SH-SY5Y (cell line): ENCODE data around the gene FCER2.

Experiments used
- GATA2 ChIP-seq: IDR thresholded peaks from 2 replicates; pipeline ENCODE4 v1.6.1; 2011; ENCODE audit warnings: mild to moderate bottlenecking, low read depth, low read length
- GATA3 ChIP-seq: IDR thresholded peaks from 2 replicates; pipeline ENCODE4 v1.6.1; 2011; ENCODE audit warnings: low read depth, mild to moderate bottlenecking, low read length, moderate library complexity

- TF ChIP-seq GATA2 = no peak
- TF ChIP-seq GATA3 = no peak
These were observed 23.9 kb upstream of the FCER2 start for GRCh38 chr19:7725791-7726190.
